Type B pancreatic cell (in vitro differentiated cells): ENCODE results near the gene WNT8B. TPM values are rescaled to one million over a fixed set of nuclear protein-coding genes. Genes with fewer than 3 reads are reported as not detected.

Source experiments
- DNase-seq: peaks from one replicate; pipeline ENCODE4 v3.0.0; 2021; ENCODE audit warnings: mixed read lengths; ENCODE audit not compliant: unreplicated experiment; ENCODE audit errors: extremely low spot score
- H3K27ac Mint-ChIP-seq: 2 replicates; pipeline ENCODE4 v1.8.0; 2021; ENCODE audit warnings: mild to moderate bottlenecking, mixed read lengths
- H3K27me3 Mint-ChIP-seq: 2 replicates; pipeline ENCODE4 v1.8.0; 2021; ENCODE audit warnings: mixed read lengths
- H3K36me3 Mint-ChIP-seq: 2 replicates; pipeline ENCODE4 v1.8.0; 2021; ENCODE audit warnings: mixed read lengths
- H3K4me1 Mint-ChIP-seq: one replicate; pipeline ENCODE4 v1.8.0; 2021; ENCODE audit warnings: mixed read lengths; ENCODE audit not compliant: unreplicated experiment
- H3K4me3 Mint-ChIP-seq: 2 replicates; pipeline ENCODE4 v1.8.0; 2021; ENCODE audit warnings: mild to moderate bottlenecking, mixed read lengths
- H3K9me3 Mint-ChIP-seq: 2 replicates; pipeline ENCODE4 v1.8.0; 2021; ENCODE audit warnings: mixed read lengths
- total RNA-seq: library from RNA; stranded (reverse); gene quantifications from 2 replicates; pipeline ENCODE4 v1.2.1, GENCODE V29; 2021; ENCODE audit warnings: low replicate concordance
- TF ChIP-seq, protein P1 (sequence below): fragments of 200-600 bp; sonication (generic); conservative IDR thresholded peaks from 2 replicates; pipeline ENCODE4 v1.5.0; 2021; ENCODE audit warnings: antibody characterized with exemption, mild to moderate bottlenecking

Gene WNT8B
- total RNA-seq, 1 donor from 2014 or later = 0.68 TPM

DNA sequence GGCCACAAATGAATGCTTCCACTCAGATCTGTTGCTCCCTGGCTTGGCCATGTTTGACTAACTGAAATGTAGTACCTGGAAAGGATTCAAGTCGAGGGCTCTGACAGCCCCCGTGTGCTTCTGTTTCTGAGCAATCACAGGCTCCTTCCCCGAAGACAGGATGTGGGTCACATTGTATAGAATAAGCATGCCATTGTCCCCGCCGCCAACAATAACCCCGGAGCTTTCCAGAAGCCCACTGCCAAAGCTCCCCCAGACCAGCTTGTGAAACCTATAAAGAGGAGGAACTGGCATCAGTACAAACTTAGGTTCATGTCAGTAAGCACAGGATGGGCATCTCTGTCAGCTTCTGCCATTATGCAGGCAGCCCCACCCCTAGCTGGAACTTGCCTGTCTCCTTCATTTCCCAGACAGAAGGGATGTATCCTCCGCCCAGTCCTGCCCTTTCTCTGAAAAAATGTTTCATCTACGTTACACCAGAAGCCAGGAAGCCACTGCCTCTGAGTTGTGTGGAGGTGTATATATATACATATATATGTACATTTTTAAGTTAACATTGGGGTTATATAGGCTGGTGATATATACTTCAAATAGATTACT lies 46.5 kb downstream of the WNT8B start:
- TF ChIP-seq, protein P1, sequence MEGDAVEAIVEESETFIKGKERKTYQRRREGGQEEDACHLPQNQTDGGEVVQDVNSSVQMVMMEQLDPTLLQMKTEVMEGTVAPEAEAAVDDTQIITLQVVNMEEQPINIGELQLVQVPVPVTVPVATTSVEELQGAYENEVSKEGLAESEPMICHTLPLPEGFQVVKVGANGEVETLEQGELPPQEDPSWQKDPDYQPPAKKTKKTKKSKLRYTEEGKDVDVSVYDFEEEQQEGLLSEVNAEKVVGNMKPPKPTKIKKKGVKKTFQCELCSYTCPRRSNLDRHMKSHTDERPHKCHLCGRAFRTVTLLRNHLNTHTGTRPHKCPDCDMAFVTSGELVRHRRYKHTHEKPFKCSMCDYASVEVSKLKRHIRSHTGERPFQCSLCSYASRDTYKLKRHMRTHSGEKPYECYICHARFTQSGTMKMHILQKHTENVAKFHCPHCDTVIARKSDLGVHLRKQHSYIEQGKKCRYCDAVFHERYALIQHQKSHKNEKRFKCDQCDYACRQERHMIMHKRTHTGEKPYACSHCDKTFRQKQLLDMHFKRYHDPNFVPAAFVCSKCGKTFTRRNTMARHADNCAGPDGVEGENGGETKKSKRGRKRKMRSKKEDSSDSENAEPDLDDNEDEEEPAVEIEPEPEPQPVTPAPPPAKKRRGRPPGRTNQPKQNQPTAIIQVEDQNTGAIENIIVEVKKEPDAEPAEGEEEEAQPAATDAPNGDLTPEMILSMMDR = no peak
- Mint-ChIP-seq H3K27ac (no peak overlapping the region), H3K4me1 (peaks cover 10% of the 10 kb centered on the region), H3K9me3 (no peaks in the 10 kb centered on the region), H3K4me3 (no peak overlapping the region), H3K27me3 (no peaks in the 10 kb centered on the region), H3K36me3 (peaks cover 14% of the 10 kb centered on the region)
- no peak for DNase-seq

DNA sequence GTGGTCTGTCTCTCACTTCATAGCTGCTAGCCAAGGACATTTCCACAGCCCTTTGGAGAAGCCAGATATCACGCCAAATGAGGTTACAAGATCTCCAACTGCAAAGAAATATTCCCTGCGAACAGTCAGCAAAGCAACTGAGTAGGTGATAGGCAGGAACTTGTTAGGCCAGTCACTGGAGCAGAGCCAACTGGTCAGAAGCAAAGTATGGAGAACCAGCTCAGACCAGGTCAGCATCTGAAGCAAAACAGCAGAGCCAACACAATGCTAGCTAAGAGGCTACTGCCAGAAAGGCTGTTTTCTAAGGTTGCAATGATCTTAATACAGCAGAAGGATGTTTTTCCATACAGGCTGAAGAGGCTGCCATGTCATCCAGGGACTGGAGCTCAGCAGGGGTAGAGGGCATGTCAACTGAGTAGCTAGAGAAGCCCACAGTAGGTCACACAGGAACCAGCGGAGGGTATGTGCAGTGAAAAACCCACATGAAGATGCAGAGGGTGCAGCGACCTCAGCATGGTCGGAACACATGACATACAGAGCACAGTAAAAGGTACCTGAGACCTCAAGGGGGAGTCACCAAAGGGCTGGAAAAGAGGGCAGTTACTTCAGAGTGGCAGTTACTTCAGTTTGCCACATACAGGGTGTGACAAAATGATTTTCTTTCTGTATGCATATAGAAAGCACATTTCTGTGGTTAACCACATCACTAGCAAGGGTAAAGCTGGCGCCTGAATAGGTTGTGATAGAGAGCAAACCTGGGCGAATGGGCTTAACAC lies 47.9 kb downstream of the WNT8B start:
- Mint-ChIP-seq H3K4me3 (no peak overlapping the region), H3K9me3 (no peaks in the 10 kb centered on the region), H3K27ac (no peak overlapping the region), H3K36me3 (peaks cover 17% of the 10 kb centered on the region), H3K4me1 (peaks cover 5% of the 10 kb centered on the region), H3K27me3 (no peaks in the 10 kb centered on the region)
- TF ChIP-seq, protein P1 = no peak
- DNase-seq = no peak

DNA sequence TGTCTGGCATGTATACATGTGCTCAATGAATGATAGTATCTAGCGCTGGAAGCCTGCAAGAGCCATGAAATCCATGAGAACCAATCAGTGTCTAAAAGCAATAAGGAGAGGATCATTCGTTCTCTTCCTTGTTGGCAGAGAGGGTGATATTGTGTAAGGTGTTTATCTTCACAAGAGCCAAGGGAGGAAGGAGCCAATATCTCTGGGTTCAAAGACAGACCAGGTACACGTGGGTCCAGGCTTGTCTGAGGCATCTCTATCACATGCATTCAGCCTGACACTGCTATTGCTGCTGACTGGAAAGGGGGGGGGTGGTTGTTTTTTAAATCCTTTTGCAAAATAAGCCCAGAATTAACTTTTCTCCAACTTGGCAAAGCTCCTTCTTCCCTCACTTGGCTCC lies 52.8 kb downstream of the WNT8B start:
- Mint-ChIP-seq H3K27me3 (peaks cover 20% of the 10 kb centered on the region), H3K36me3 (peaks cover 3% of the 10 kb centered on the region), H3K4me1 (peaks cover 9% of the 10 kb centered on the region), H3K27ac (no peak overlapping the region), H3K9me3 (no peaks in the 10 kb centered on the region), H3K4me3 (no peak overlapping the region)
- TF ChIP-seq, protein P1 = no peak
- DNase-seq = no peak

DNA sequence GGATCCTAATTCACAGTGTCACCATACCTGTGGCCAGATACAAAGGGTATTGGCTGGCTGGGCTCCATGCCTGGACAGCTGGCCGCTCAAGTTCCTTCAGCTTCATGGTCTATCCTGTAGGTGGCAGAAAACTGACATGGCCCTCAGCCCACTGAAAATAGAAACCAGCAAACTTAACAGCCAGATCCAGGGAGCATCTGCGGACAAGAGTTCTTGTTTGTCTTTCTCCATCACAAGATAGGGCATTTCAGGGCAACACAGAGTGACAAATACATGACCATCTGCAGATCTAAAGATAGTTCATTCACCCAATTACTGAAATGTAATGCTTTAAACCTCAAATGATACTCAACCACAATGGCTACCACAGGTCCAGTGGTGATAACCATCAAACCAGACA lies 54.0 kb downstream of the WNT8B start:
- no peak for DNase-seq
- Mint-ChIP-seq H3K9me3 (no peaks in the 10 kb centered on the region), H3K4me1 (peaks cover 9% of the 10 kb centered on the region), H3K36me3 (peaks cover 3% of the 10 kb centered on the region), H3K4me3 (no peak overlapping the region), H3K27me3 (peaks cover 24% of the 10 kb centered on the region), H3K27ac (no peak overlapping the region)
- TF ChIP-seq, protein P1 = peak; percentile 36

DNA sequence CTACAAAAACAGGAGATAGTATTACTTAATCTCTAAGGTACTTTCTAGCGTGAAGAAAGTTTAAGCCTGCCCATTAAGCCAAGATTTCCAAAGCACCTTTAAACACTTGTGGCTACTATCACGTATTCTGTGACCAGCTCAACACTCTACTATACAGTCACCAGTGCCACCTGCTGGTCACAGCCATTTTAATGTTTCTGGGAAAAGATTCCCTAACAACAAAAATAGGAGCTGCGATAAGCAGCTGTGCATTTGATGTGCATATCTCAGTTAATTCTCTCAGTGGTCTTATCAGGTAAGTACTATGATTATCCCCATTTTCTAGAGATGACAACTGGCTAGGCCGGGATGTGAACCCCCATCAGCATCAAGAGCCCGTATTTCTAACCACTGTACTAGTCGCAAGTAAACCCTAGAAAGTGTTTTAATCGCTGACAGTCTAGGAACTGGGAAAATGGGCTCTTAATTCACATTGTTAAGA lies 56.0 kb downstream of the WNT8B start:
- Mint-ChIP-seq H3K27me3 (peaks cover 24% of the 10 kb centered on the region), H3K36me3 (peaks cover 3% of the 10 kb centered on the region), H3K4me1 (peaks cover 9% of the 10 kb centered on the region), H3K27ac (peak overlapping the region; percentile 15), H3K4me3 (peak overlapping the region; percentile 91), H3K9me3 (no peaks in the 10 kb centered on the region)
- no peak for DNase-seq
- TF ChIP-seq, protein P1 = peak; percentile 88
